Measurements from ENCODE around the gene PLD1. TPM values are rescaled to one million over a fixed set of nuclear protein-coding genes. Genes with fewer than 3 reads are reported as not detected.
"Not testable (repeated sequence)": the region's sequence is repeated elsewhere in the genome, so short reads cannot be mapped to it uniquely, and the experiment has no call there.

Gene PLD1
- total RNA-seq = 8.8 TPM

- peak; percentile 46 to 95 for DNase-seq (ENCODE audit: low spot score in 2 of 2)
- no peaks in the 10 kb centered on the region for H3K36me3 ChIP-seq
- H3K4me1 ChIP-seq = peaks cover 5 to 7% of the 10 kb centered on the region in 2 donors
- H3K27ac ChIP-seq = peak within 1 kb of the TSS; percentile 82 to 93
- peak in 1 of 3 experiments; percentile 16 for TF ChIP-seq CTCF (IDR thresholded peaks at IDR 0.05)
- no peaks in the 10 kb centered on the region for H3K27me3 ChIP-seq
- H3K4me3 ChIP-seq = peak within 1 kb of the TSS; percentile 69 to 91
- H3K9me3 ChIP-seq = no peaks in the 10 kb centered on the region
- intact Hi-C loops (cut with DNase I) = loop anchor here (2.0 to 10.0 kb wide), 8 partner anchors 21 to 535 kb away; partner anchors contain the start of gene FNDC3B
Observed at GRCh38 chr3:171809861-171810628, at the start of gene PLD1. TSS of gene PLD1 (minus strand) at chr3:171810483. CDS start at chr3:171738051, 72,432 bp downstream.

- peaks cover 5 to 12% of the 10 kb centered on the region in 2 donors for H3K4me1 ChIP-seq
- intact Hi-C loops (cut with DNase I) = not testable (repeated sequence)
Observed at GRCh38 chr3:171858770-171859169, 48.5 kb upstream of the PLD1 start.

GRCh38 chr3:171854649-171855305, 44.5 kb upstream of the PLD1 start:
- no peaks in the 10 kb centered on the region for H3K27me3 ChIP-seq
- no peak overlapping the region for H3K27ac ChIP-seq
- H3K9me3 ChIP-seq = peaks cover 0 to 11% of the 10 kb centered on the region in 2 donors
- intact Hi-C loops (cut with DNase I) = no loop called here
- H3K36me3 ChIP-seq = no peaks in the 10 kb centered on the region
- TF ChIP-seq CTCF (IDR thresholded peaks at IDR 0.05) = no peak
- H3K4me1 ChIP-seq = peaks cover 0 to 9% of the 10 kb centered on the region in 2 donors
- no peak for DNase-seq (ENCODE audit: low spot score in 2 of 2)
- no peak overlapping the region for H3K4me3 ChIP-seq

More at GRCh38 chr3:171858770-171859169, 48.5 kb upstream of the PLD1 start:
- not testable (repeated sequence) for H3K36me3 ChIP-seq; H3K27ac ChIP-seq; H3K27me3 ChIP-seq; DNase-seq (ENCODE audit: low spot score in 2 of 2); H3K4me3 ChIP-seq
- H3K9me3 ChIP-seq = peaks cover 0 to 11% of the 10 kb centered on the region in 2 donors

- H3K9me3 ChIP-seq = peaks cover 0 to 11% of the 10 kb centered on the region in 2 donors
- H3K4me1 ChIP-seq = peaks cover 0 to 11% of the 10 kb centered on the region in 2 donors
- no peaks in the 10 kb centered on the region for H3K36me3 ChIP-seq
- no peak overlapping the region for H3K27ac ChIP-seq
- TF ChIP-seq CTCF (IDR thresholded peaks at IDR 0.05) = no peak
- H3K4me3 ChIP-seq = no peak overlapping the region
- DNase-seq (ENCODE audit: low spot score in 2 of 2) = no peak
- no peaks in the 10 kb centered on the region for H3K27me3 ChIP-seq
- intact Hi-C loops (cut with DNase I) = no loop called here
Observed at GRCh38 chr3:171851660-171852058, 41.4 kb upstream of the PLD1 start.

GRCh38 chr3:171850960-171851659, 40.8 kb upstream of the PLD1 start:
- H3K4me1 ChIP-seq = peaks cover 0 to 11% of the 10 kb centered on the region in 2 donors
- intact Hi-C loops (cut with DNase I) = no loop called here
- no peaks in the 10 kb centered on the region for H3K36me3 ChIP-seq
- H3K27ac ChIP-seq = no peak overlapping the region
- peaks cover 0 to 11% of the 10 kb centered on the region in 2 donors for H3K9me3 ChIP-seq
- TF ChIP-seq CTCF (IDR thresholded peaks at IDR 0.05) = no peak
- H3K27me3 ChIP-seq = no peaks in the 10 kb centered on the region
- no peak overlapping the region for H3K4me3 ChIP-seq
- no peak for DNase-seq (ENCODE audit: low spot score in 2 of 2)
